GM12892 (cell line): ENCODE data around the gene PAPPA.

Experiments
- DNase-seq: peaks from one replicate; pipeline ENCODE4 v3.0.0; 2011; ENCODE audit not compliant: insufficient read length
- FAIRE-seq: peaks from 2 replicates; lab custom pipeline; 2011; peaks lifted over from hg19 to GRCh38; lab: Jason Lieb, UNC
- POLR2A ChIP-seq: IDR thresholded peaks from 2 replicates; pipeline ENCODE4 v1.6.1; 2011; ENCODE audit warnings: low read depth, low read length, control low read depth
- POLR2AphosphoS5 ChIP-seq: IDR thresholded peaks from 2 replicates; pipeline ENCODE4 v1.6.1; 2011; ENCODE audit warnings: low read depth, low read length, control low read depth
- TAF1 ChIP-seq: IDR thresholded peaks from 2 replicates; pipeline ENCODE4 v1.6.1; 2011; ENCODE audit warnings: low read depth, mild to moderate bottlenecking, control low read depth, low read length, borderline replicate concordance

The PAPPA gene

GRCh38 chr9:116344416-116344815 is 190.8 kb downstream of the PAPPA start:
- DNase-seq (no peak), FAIRE-seq (no peak)
- TF ChIP-seq TAF1 (no peak), POLR2AphosphoS5 (no peak), POLR2A (no peak)

- FAIRE-seq (no peak), DNase-seq (no peak)
- TF ChIP-seq TAF1 (no peak), POLR2AphosphoS5 (no peak), POLR2A (no peak)
Observed at GRCh38 chr9:116345393-116345792, 191.8 kb downstream of the PAPPA start.

- DNase-seq = no peak
- no peak for FAIRE-seq
- no peak for TF ChIP-seq POLR2AphosphoS5
- TF ChIP-seq TAF1 = no peak
- TF ChIP-seq POLR2A = no peak
Observed at GRCh38 chr9:116345817-116346216, 192.2 kb downstream of the PAPPA start.

- TF ChIP-seq TAF1 (no peak), POLR2AphosphoS5 (no peak), POLR2A (no peak)
- no peak for DNase-seq
- FAIRE-seq = no peak
Observed at GRCh38 chr9:116349684-116350083, 196.1 kb downstream of the PAPPA start.

GRCh38 chr9:116350213-116350612 is 196.6 kb downstream of the PAPPA start:
- FAIRE-seq (no peak), DNase-seq (no peak)
- TF ChIP-seq POLR2A (no peak), TAF1 (no peak), POLR2AphosphoS5 (no peak)

- no peak for TF ChIP-seq POLR2AphosphoS5
- no peak for FAIRE-seq
- DNase-seq = no peak
Observed at GRCh38 chr9:116352958-116353357, 199.4 kb downstream of the PAPPA start.

- TF ChIP-seq TAF1 (no peak), POLR2AphosphoS5 (no peak), POLR2A (no peak)
Observed at GRCh38 chr9:116355153-116355921, 201.7 kb downstream of the PAPPA start.

GRCh38 chr9:116358251-116358650 is 204.7 kb downstream of the PAPPA start:
- FAIRE-seq (no peak), DNase-seq (no peak)
- no peak for TF ChIP-seq TAF1
- TF ChIP-seq POLR2A = no peak
- TF ChIP-seq POLR2AphosphoS5 = no peak

More at GRCh38 chr9:116355153-116355921, 201.7 kb downstream of the PAPPA start:
- FAIRE-seq (no peak), DNase-seq (no peak)

GRCh38 chr9:116360016-116360415 is 206.4 kb downstream of the PAPPA start:
- FAIRE-seq (no peak), DNase-seq (no peak)
- TF ChIP-seq TAF1 (no peak), POLR2AphosphoS5 (no peak), POLR2A (no peak)

- TF ChIP-seq TAF1 (no peak), POLR2AphosphoS5 (no peak), POLR2A (no peak)
- FAIRE-seq (no peak), DNase-seq (no peak)
Observed at GRCh38 chr9:116360989-116361388, 207.4 kb downstream of the PAPPA start.

- TF ChIP-seq POLR2AphosphoS5 (no peak), TAF1 (no peak), POLR2A (no peak)
Observed at GRCh38 chr9:116361547-116361946, 208.0 kb downstream of the PAPPA start.

GRCh38 chr9:116362493-116362892 is 208.9 kb downstream of the PAPPA start:
- no peak for DNase-seq
- TF ChIP-seq TAF1 (no peak), POLR2A (no peak), POLR2AphosphoS5 (no peak)
- no peak for FAIRE-seq

More at GRCh38 chr9:116361547-116361946, 208.0 kb downstream of the PAPPA start:
- FAIRE-seq = no peak
- DNase-seq = no peak
